NCI-H1417 (cell line): ENCODE measurements around the gene NTRK2.
"Not testable (repeated sequence)": the region's sequence is repeated elsewhere in the genome, so short reads cannot be mapped to it uniquely, and the experiment has no call there.

ENCODE experiments used
- DNase-seq, 3 experiments: peaks; one replicate each; lab custom pipeline; 2025; lab: John Stamatoyannopoulos, UW

NTRK2 gene

DNA sequence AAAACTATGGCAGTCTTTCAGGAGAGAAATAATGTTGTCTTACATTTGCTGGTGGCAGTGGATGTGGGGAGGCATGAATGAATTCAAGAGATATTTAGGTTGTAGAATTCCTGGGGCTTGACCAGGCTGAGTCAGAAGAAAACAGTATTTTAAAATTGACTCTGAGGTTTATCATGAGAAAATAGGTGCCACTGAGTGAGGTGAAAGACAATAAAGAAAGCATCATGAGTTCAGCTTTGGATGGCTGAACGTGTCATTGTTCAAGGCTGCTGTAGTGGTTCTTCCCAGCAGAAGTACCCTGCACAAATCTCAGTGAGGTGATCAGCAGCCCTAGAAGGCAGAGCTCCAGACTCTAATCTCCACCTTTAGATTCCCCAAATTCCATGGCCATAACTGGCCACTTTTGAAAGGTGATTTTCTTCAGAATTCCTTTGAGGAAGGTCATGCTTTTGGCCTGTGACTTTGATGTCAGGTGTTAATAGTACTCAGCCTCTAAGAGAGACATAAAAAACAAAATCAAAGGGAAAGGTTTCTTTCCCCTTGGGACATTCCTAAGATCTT lies 395.4 kb downstream of the NTRK2 start:
- no peak for DNase-seq

DNA sequence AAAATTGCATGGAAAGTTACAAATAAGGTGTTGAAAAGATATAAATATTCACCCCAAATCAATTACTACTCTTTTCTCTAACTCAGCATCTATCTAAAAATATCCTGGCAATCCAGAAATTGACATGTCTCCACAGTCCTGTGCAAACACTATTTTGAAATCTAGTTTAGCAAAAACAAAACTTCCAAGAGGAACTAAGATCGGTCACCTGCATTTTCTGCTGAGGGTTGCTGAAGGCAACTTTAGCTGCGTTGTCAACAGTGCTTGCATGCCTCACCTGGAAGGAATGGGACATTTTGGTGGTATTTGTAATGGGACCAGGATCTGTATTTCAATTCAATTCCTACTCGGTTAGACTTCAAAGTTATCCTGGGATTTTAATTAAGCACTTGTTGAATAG lies 398.3 kb downstream of the NTRK2 start:
- no peak for DNase-seq

DNA sequence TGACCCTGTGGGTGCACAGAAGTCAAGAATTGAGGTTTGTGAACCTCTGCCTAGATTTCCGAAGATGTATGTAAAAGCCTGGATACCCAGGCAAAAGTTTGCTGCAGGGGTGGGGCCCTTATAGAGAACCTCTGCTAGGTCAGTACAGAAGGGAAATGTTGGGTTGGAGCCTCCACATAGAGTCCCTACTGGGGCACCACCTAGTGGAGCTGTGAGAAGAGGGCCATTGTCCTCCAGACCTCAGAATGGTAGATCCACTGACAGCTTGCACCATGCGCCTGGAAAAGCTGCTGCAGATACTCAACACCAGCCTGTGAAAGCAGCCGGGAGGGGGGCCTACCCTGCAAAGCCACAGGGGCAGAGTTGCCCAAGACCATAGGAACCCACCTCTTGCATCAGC lies 399.9 kb downstream of the NTRK2 start:
- DNase-seq = not testable (repeated sequence)
